ENCODE results near the gene PHAF1. TPM values are rescaled to one million over a fixed set of nuclear protein-coding genes. Genes with fewer than 3 reads are reported as not detected.

Gene PHAF1
- total RNA-seq, 2 experiments from 2014 or later = 7.8 to 8.4 TPM

- no peak overlapping the region for H3K4me3 Mint-ChIP-seq
- H3K27me3 Mint-ChIP-seq (ENCODE audit: low read depth) = peaks cover 70% of the 10 kb centered on the region
- peaks cover 29% of the 10 kb centered on the region for H3K4me1 Mint-ChIP-seq (ENCODE audit: low read depth)
- peaks cover 1% of the 10 kb centered on the region for H3K36me3 Mint-ChIP-seq (ENCODE audit: low read depth)
- no peak for DNase-seq
- CTCF ChIA-PET = no interaction called here
- intact Hi-C loops (cut with micrococcal nuclease) = no loop called here
- H3K9me3 Mint-ChIP-seq = no peaks in the 10 kb centered on the region
- no peak overlapping the region for H3K27ac Mint-ChIP-seq
Measured at GRCh38 chr16:67166598-67167168, 56.9 kb downstream of the PHAF1 start.

GRCh38 chr16:67167588-67167987, 57.8 kb downstream of the PHAF1 start:
- H3K27ac Mint-ChIP-seq = no peak overlapping the region
- CTCF ChIA-PET = interaction anchor here (1.1 to 2.8 kb wide), 2 partner anchors 12 kb away, joined by 3 to 10 read pairs; no protein-coding TSS in a partner anchor
- peaks cover 23% of the 10 kb centered on the region for H3K4me1 Mint-ChIP-seq (ENCODE audit: low read depth)
- intact Hi-C loops (cut with micrococcal nuclease) = no loop called here
- no peaks in the 10 kb centered on the region for H3K36me3 Mint-ChIP-seq (ENCODE audit: low read depth)
- H3K9me3 Mint-ChIP-seq = no peaks in the 10 kb centered on the region
- H3K27me3 Mint-ChIP-seq (ENCODE audit: low read depth) = peaks cover 65% of the 10 kb centered on the region
- no peak overlapping the region for H3K4me3 Mint-ChIP-seq
- no peak for DNase-seq

- H3K27ac Mint-ChIP-seq = no peak overlapping the region
- CTCF ChIA-PET = interaction anchor here (0.6 to 3.0 kb wide), 5 partner anchors 9 to 151 kb away, joined by 3 to 16 read pairs (median 5); partner anchors contain the start of genes FBXL8 and TRADD
- no peaks in the 10 kb centered on the region for H3K9me3 Mint-ChIP-seq
- no peaks in the 10 kb centered on the region for H3K36me3 Mint-ChIP-seq (ENCODE audit: low read depth)
- H3K4me1 Mint-ChIP-seq (ENCODE audit: low read depth) = peaks cover 27% of the 10 kb centered on the region
- intact Hi-C loops (cut with micrococcal nuclease) = no loop called here
- DNase-seq = no peak
- peaks cover 71% of the 10 kb centered on the region for H3K27me3 Mint-ChIP-seq (ENCODE audit: low read depth)
- H3K4me3 Mint-ChIP-seq = no peak overlapping the region
Measured at GRCh38 chr16:67169011-67169451, 59.3 kb downstream of the PHAF1 start.

GRCh38 chr16:67169642-67170167, 60.0 kb downstream of the PHAF1 start:
- no peak overlapping the region for H3K27ac Mint-ChIP-seq
- peaks cover 24% of the 10 kb centered on the region for H3K4me1 Mint-ChIP-seq (ENCODE audit: low read depth)
- no peaks in the 10 kb centered on the region for H3K36me3 Mint-ChIP-seq (ENCODE audit: low read depth)
- peak overlapping the region; percentile 71 for H3K4me3 Mint-ChIP-seq
- CTCF ChIA-PET = interaction anchor here (0.6 to 3.0 kb wide), 11 partner anchors 10 to 296 kb away, joined by 3 to 16 read pairs (median 4); partner anchors contain the start of genes FBXL8 and TRADD
- DNase-seq = no peak
- no peaks in the 10 kb centered on the region for H3K9me3 Mint-ChIP-seq
- peaks cover 68% of the 10 kb centered on the region for H3K27me3 Mint-ChIP-seq (ENCODE audit: low read depth)
- intact Hi-C loops (cut with micrococcal nuclease) = no loop called here

- no peak within 1 kb of the TSS for H3K27ac Mint-ChIP-seq
- CTCF ChIA-PET = interaction anchor here (0.6 to 3.0 kb wide), 11 partner anchors 10 to 297 kb away, joined by 3 to 16 read pairs (median 4); partner anchors contain the start of genes FBXL8 and TRADD
- H3K4me1 Mint-ChIP-seq (ENCODE audit: low read depth) = peaks cover 19% of the 10 kb centered on the region
- intact Hi-C loops (cut with micrococcal nuclease) = no loop called here
- DNase-seq = peak; percentile 70
- peak within 1 kb of the TSS; percentile 71 for H3K4me3 Mint-ChIP-seq
- peaks cover 68% of the 10 kb centered on the region for H3K27me3 Mint-ChIP-seq (ENCODE audit: low read depth)
- no peaks in the 10 kb centered on the region for H3K9me3 Mint-ChIP-seq
- no peaks in the 10 kb centered on the region for H3K36me3 Mint-ChIP-seq (ENCODE audit: low read depth)
Measured at GRCh38 chr16:67170168-67170948, 60.6 kb downstream of the PHAF1 start, which contains the start of gene NOL3. Gene NOL3 (plus strand): TSS chr16:67170538.

GRCh38 chr16:67170949-67171649, 61.4 kb downstream of the PHAF1 start:
- CTCF ChIA-PET = interaction anchor here (1.0 to 3.0 kb wide), 7 partner anchors 11 to 218 kb away, joined by 3 to 16 read pairs (median 4); partner anchors contain the start of genes FBXL8 and TRADD
- Mint-ChIP-seq H3K9me3 (no peaks in the 10 kb centered on the region), H3K4me1 (ENCODE audit: low read depth) (peaks cover 18% of the 10 kb centered on the region), H3K27me3 (ENCODE audit: low read depth) (peaks cover 71% of the 10 kb centered on the region), H3K4me3 (peak overlapping the region; percentile 0), H3K27ac (no peak overlapping the region), H3K36me3 (ENCODE audit: low read depth) (no peaks in the 10 kb centered on the region)
- intact Hi-C loops (cut with micrococcal nuclease) = no loop called here
- DNase-seq = no peak

- Mint-ChIP-seq H3K9me3 (no peaks in the 10 kb centered on the region), H3K4me3 (peak overlapping the region; percentile 64), H3K27ac (no peak overlapping the region), H3K36me3 (ENCODE audit: low read depth) (no peaks in the 10 kb centered on the region), H3K4me1 (ENCODE audit: low read depth) (peaks cover 22% of the 10 kb centered on the region), H3K27me3 (ENCODE audit: low read depth) (peaks cover 71% of the 10 kb centered on the region)
- CTCF ChIA-PET = interaction anchor here (1.4 kb wide), 1 partner anchor 12 kb away, joined by 4 read pairs; no protein-coding TSS in a partner anchor
- no peak for DNase-seq
- intact Hi-C loops (cut with micrococcal nuclease) = no loop called here
Measured at GRCh38 chr16:67173323-67173722, 63.6 kb downstream of the PHAF1 start.

- H3K27ac Mint-ChIP-seq = no peak overlapping the region
- H3K9me3 Mint-ChIP-seq = no peaks in the 10 kb centered on the region
- peaks cover 28% of the 10 kb centered on the region for H3K4me1 Mint-ChIP-seq (ENCODE audit: low read depth)
- peak; percentile 70 for DNase-seq
- H3K4me3 Mint-ChIP-seq = peak overlapping the region; percentile 64
- H3K27me3 Mint-ChIP-seq (ENCODE audit: low read depth) = peaks cover 70% of the 10 kb centered on the region
- no peaks in the 10 kb centered on the region for H3K36me3 Mint-ChIP-seq (ENCODE audit: low read depth)
- intact Hi-C loops (cut with micrococcal nuclease) = no loop called here
- CTCF ChIA-PET = interaction anchor here (0.5 to 2.5 kb wide), 6 partner anchors 11 to 220 kb away, joined by 3 to 15 read pairs (median 4); no protein-coding TSS in a partner anchor
Measured at GRCh38 chr16:67173808-67174705, 64.3 kb downstream of the PHAF1 start.

- no peak overlapping the region for H3K27ac Mint-ChIP-seq
- H3K4me3 Mint-ChIP-seq = no peak overlapping the region
- peaks cover 71% of the 10 kb centered on the region for H3K27me3 Mint-ChIP-seq (ENCODE audit: low read depth)
- H3K36me3 Mint-ChIP-seq (ENCODE audit: low read depth) = no peaks in the 10 kb centered on the region
- CTCF ChIA-PET = interaction anchor here (0.6 to 2.5 kb wide), 9 partner anchors 9 to 221 kb away, joined by 3 to 15 read pairs (median 4); partner anchors contain the start of genes CES3 and FHOD1
- H3K9me3 Mint-ChIP-seq = no peaks in the 10 kb centered on the region
- peaks cover 26% of the 10 kb centered on the region for H3K4me1 Mint-ChIP-seq (ENCODE audit: low read depth)
- no peak for DNase-seq
- intact Hi-C loops (cut with micrococcal nuclease) = no loop called here
Measured at GRCh38 chr16:67174706-67175231, 65.0 kb downstream of the PHAF1 start.

- H3K9me3 Mint-ChIP-seq = no peaks in the 10 kb centered on the region
- no peak overlapping the region for H3K27ac Mint-ChIP-seq
- H3K36me3 Mint-ChIP-seq (ENCODE audit: low read depth) = no peaks in the 10 kb centered on the region
- H3K4me3 Mint-ChIP-seq = no peak overlapping the region
- CTCF ChIA-PET = interaction anchor here (0.6 to 2.5 kb wide), 4 partner anchors 8 to 107 kb away, joined by 3 to 15 read pairs (median 6); partner anchors contain the start of gene FHOD1
- no peak for DNase-seq
- peaks cover 21% of the 10 kb centered on the region for H3K4me1 Mint-ChIP-seq (ENCODE audit: low read depth)
- intact Hi-C loops (cut with micrococcal nuclease) = no loop called here
- peaks cover 57% of the 10 kb centered on the region for H3K27me3 Mint-ChIP-seq (ENCODE audit: low read depth)
Measured at GRCh38 chr16:67176662-67177061, 66.9 kb downstream of the PHAF1 start.
